AG10803 (cell line): Measurements from ENCODE around the gene KCTD2.
"Not testable (repeated sequence)": the region's sequence is repeated elsewhere in the genome, so short reads cannot be mapped to it uniquely, and the experiment has no call there.

Source experiments
- DNase-seq: peaks from one replicate; pipeline ENCODE4 v3.0.0; 2010; ENCODE audit warnings: low read depth
- H3K4me3 ChIP-seq: 2 replicates; pipeline ENCODE4 v1.5.1; 2011; ENCODE audit warnings: mild to moderate bottlenecking, low read length, control low read depth
- TF ChIP-seq, protein P1 (sequence below): conservative IDR thresholded peaks from 2 replicates; pipeline ENCODE4 v1.5.1; 2011; ENCODE audit warnings: mild to moderate bottlenecking, low read length, control low read depth, inconsistent platforms

The KCTD2 gene

GRCh38 chr17:75064867-75065561 is 18.0 kb downstream of the KCTD2 start:
- H3K4me3 ChIP-seq, result no peak overlapping the region
- TF ChIP-seq, protein P1, sequence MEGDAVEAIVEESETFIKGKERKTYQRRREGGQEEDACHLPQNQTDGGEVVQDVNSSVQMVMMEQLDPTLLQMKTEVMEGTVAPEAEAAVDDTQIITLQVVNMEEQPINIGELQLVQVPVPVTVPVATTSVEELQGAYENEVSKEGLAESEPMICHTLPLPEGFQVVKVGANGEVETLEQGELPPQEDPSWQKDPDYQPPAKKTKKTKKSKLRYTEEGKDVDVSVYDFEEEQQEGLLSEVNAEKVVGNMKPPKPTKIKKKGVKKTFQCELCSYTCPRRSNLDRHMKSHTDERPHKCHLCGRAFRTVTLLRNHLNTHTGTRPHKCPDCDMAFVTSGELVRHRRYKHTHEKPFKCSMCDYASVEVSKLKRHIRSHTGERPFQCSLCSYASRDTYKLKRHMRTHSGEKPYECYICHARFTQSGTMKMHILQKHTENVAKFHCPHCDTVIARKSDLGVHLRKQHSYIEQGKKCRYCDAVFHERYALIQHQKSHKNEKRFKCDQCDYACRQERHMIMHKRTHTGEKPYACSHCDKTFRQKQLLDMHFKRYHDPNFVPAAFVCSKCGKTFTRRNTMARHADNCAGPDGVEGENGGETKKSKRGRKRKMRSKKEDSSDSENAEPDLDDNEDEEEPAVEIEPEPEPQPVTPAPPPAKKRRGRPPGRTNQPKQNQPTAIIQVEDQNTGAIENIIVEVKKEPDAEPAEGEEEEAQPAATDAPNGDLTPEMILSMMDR, result no peak
- DNase-seq, result no peak

DNA sequence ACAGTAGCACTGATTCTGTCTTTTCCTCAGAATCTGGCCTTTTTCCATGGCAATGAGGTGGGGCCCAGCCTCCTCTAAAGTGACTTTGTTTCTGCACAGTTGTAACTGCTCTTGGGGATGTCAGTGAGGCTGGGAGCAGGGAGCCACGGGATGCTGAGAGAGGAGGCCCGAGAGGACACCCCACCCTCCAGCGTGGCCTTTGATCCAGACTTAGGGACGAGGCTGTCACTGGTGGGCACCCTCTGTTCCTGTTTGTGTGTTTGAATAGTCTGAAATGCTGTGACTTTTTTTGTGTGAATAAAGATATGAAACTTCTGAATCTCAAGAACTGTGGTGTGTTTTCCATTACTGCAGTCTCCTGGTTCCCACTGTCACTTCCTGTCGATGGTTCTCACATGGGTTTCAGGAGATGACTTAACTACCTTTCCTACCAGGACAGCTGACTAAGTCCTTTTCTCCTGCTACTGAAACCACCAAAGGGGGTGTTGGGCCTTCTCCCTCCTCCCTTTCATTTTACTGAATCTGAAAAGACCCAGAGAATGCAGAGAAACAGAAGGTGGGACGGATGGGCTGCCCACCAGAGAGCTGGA is 18.6 kb downstream of the KCTD2 start:
- TF ChIP-seq, protein P1, result no peak
- no peak overlapping the region for H3K4me3 ChIP-seq
- peak; percentile 58 for DNase-seq

GRCh38 chr17:75067856-75068255 is 20.8 kb downstream of the KCTD2 start:
- no peak for DNase-seq
- no peak overlapping the region for H3K4me3 ChIP-seq
- TF ChIP-seq, protein P1, result no peak

- TF ChIP-seq, protein P1, result no peak
- no peak for DNase-seq
- no peak overlapping the region for H3K4me3 ChIP-seq
Measured at GRCh38 chr17:75068750-75069149, 21.7 kb downstream of the KCTD2 start.

DNA sequence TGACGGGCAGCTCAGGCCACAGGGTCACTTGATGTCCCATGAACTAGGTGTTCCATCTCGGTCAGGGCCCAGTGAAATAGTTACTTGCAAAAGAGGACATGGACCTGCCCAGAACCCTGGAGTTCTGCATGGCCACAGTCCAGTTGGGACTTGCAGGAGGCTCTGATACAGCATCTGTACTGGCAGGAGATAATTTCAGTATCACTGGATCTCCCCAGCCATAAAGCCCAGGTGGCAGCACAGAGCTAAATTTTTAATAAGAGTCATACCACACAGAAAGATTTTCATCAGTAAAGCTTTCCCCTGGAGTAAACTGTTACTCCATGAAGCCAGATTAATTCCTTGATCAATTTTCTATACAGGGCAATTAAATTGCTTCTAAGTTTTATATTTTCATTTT is 22.8 kb downstream of the KCTD2 start:
- no peak overlapping the region for H3K4me3 ChIP-seq
- TF ChIP-seq, protein P1, result peak; percentile 55
- peak; percentile 33 for DNase-seq

GRCh38 chr17:75071478-75072271 is 24.6 kb downstream of the KCTD2 start:
- not testable (repeated sequence) for DNase-seq, H3K4me3 ChIP-seq

DNA sequence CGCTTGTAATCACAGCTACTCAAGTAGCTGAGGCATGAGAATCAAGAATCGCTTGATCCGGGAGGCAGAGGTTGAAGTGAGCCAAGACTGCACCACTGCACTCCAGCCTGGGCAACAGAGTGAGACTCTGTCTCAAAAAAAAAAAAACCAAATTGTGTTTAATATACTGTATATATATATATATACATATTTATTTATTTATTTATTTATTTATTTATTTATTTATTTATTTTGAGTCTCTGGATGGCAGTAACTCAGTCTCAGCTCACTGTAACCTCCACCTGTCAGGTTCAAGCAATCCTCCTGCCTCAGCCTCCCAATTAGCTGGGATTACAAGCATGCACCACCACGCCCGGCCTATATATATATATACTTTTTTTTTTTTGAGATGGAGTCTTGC is 25.9 kb downstream of the KCTD2 start:
- not testable (repeated sequence) for H3K4me3 ChIP-seq, DNase-seq

- TF ChIP-seq, protein P1, result no peak
- no peak overlapping the region for H3K4me3 ChIP-seq
- peak; percentile 90 for DNase-seq
Measured at GRCh38 chr17:75073618-75074047, 26.6 kb downstream of the KCTD2 start.
